PC-9 (cell line): ENCODE measurements around the gene FAM47E.

Experiments
- CTCF ChIP-seq: fragments of 200-600 bp; sonication (generic); conservative IDR thresholded peaks from 2 replicates; pipeline ENCODE4 v1.6.1; 2017; ENCODE audit warnings: mixed run types, antibody characterized with exemption, mild to moderate bottlenecking, moderate library complexity
- EZH2 ChIP-seq: fragments of 200-600 bp; sonication (generic); IDR thresholded peaks from 2 replicates; pipeline ENCODE4 v1.8.0; 2017; ENCODE audit warnings: antibody characterized with exemption, low read depth

GRCh38 chr4:76209881-76210280 lies 41.6 kb upstream of the FAM47E start:
- TF ChIP-seq CTCF (no peak), EZH2 (no peak)
